ENCODE data around the gene MBTPS1. TPM values are rescaled to one million over a fixed set of nuclear protein-coding genes. Genes with fewer than 3 reads are reported as not detected.

The MBTPS1 gene
- total RNA-seq = 10 to 100 TPM; 36.6 to 42.0 TPM

- H3K4me3 Mint-ChIP-seq = peak within 1 kb of the TSS; percentile 95 to 99
- H3K27me3 Mint-ChIP-seq (ENCODE audit: low read depth) = no peaks in the 10 kb centered on the region
- ATAC-seq (replicated peaks in 1 of 2) (peak; percentile 94 to 95), DNase-seq (peak; percentile 99 to 100)
- peaks cover 35% of the 10 kb centered on the region for H3K4me1 Mint-ChIP-seq (ENCODE audit: low read depth)
- peaks cover 4% of the 10 kb centered on the region in 2 donors for H3K36me3 Mint-ChIP-seq (ENCODE audit: insufficient read depth in 2 of 2)
- H3K27ac Mint-ChIP-seq = peak within 1 kb of the TSS; percentile 98
- H3K9me3 Mint-ChIP-seq = no peaks in the 10 kb centered on the region
These were observed at the start of gene MBTPS1 for GRCh38 chr16:84116720-84117493. MBTPS1 (minus strand) TSS chr16:84116942; CDS start chr16:84101783, 15,159 bp downstream.

- H3K27ac Mint-ChIP-seq = no peak overlapping the region
- no peak for DNase-seq
- no peaks in the 10 kb centered on the region for H3K9me3 Mint-ChIP-seq
- H3K36me3 Mint-ChIP-seq (ENCODE audit: insufficient read depth in 2 of 2) = no peaks in the 10 kb centered on the region
- peaks cover 40% of the 10 kb centered on the region for H3K27me3 Mint-ChIP-seq (ENCODE audit: low read depth)
- H3K4me1 Mint-ChIP-seq (ENCODE audit: low read depth) = no peaks in the 10 kb centered on the region
- H3K4me3 Mint-ChIP-seq = no peak overlapping the region
- ATAC-seq (replicated peaks in 1 of 2) = no peak
These were observed 49.0 kb upstream of the MBTPS1 start for GRCh38 chr16:84165746-84166145.

GRCh38 chr16:84161801-84162200 is 45.1 kb upstream of the MBTPS1 start:
- H3K36me3 Mint-ChIP-seq (ENCODE audit: insufficient read depth in 2 of 2) = no peaks in the 10 kb centered on the region
- H3K9me3 Mint-ChIP-seq = no peaks in the 10 kb centered on the region
- H3K27me3 Mint-ChIP-seq (ENCODE audit: low read depth) = peaks cover 47% of the 10 kb centered on the region
- H3K27ac Mint-ChIP-seq = no peak overlapping the region
- no peak overlapping the region for H3K4me3 Mint-ChIP-seq
- DNase-seq (no peak), ATAC-seq (replicated peaks in 1 of 2) (no peak)
- H3K4me1 Mint-ChIP-seq (ENCODE audit: low read depth) = peaks cover 5% of the 10 kb centered on the region

GRCh38 chr16:84161037-84161436 is 44.3 kb upstream of the MBTPS1 start:
- H3K27me3 Mint-ChIP-seq (ENCODE audit: low read depth) = peaks cover 54% of the 10 kb centered on the region

GRCh38 chr16:84159800-84160199 is 43.1 kb upstream of the MBTPS1 start:
- Mint-ChIP-seq H3K4me1 (ENCODE audit: low read depth) (peaks cover 7% of the 10 kb centered on the region), H3K4me3 (no peak overlapping the region), H3K27me3 (ENCODE audit: low read depth) (peaks cover 61% of the 10 kb centered on the region), H3K36me3 (ENCODE audit: insufficient read depth in 2 of 2) (no peaks in the 10 kb centered on the region), H3K27ac (no peak overlapping the region), H3K9me3 (no peaks in the 10 kb centered on the region)
- DNase-seq = no peak
- ATAC-seq (replicated peaks in 1 of 2) = no peak

More at GRCh38 chr16:84161037-84161436, 44.3 kb upstream of the MBTPS1 start:
- DNase-seq (no peak), ATAC-seq (replicated peaks in 1 of 2) (no peak)
- Mint-ChIP-seq H3K9me3 (no peaks in the 10 kb centered on the region), H3K27ac (no peak overlapping the region), H3K4me1 (ENCODE audit: low read depth) (peaks cover 7% of the 10 kb centered on the region), H3K36me3 (ENCODE audit: insufficient read depth in 2 of 2) (no peaks in the 10 kb centered on the region), H3K4me3 (no peak overlapping the region)

DNA sequence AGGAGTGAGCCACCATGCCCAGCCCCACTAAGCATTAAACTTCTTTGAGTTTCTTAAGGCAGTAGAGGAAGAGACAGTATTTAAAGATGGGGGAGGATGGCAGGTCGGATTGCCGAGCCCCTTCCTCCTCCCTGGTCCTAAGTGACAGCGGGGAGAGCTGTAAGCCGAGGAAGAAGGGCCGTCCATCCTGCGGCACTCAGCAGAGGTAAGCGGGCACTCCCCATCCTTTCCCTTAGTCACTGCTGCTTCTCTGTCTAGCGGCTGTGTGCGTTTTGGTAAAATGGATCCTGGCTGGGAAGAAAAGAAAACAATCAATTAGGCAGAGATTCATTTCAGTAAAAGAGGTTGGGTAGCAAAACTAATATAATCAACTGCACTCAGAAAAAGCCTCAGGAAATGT is 42.3 kb upstream of the MBTPS1 start:
- Mint-ChIP-seq H3K4me3 (no peak overlapping the region), H3K4me1 (ENCODE audit: low read depth) (peaks cover 7% of the 10 kb centered on the region), H3K27ac (no peak overlapping the region), H3K9me3 (no peaks in the 10 kb centered on the region), H3K27me3 (ENCODE audit: low read depth) (peaks cover 53% of the 10 kb centered on the region), H3K36me3 (ENCODE audit: insufficient read depth in 2 of 2) (no peaks in the 10 kb centered on the region)
- no peak for ATAC-seq (replicated peaks in 1 of 2)
- DNase-seq = no peak

- H3K4me1 Mint-ChIP-seq (ENCODE audit: low read depth) = peaks cover 7% of the 10 kb centered on the region
- H3K36me3 Mint-ChIP-seq (ENCODE audit: insufficient read depth in 2 of 2) = no peaks in the 10 kb centered on the region
- DNase-seq = no peak
- H3K9me3 Mint-ChIP-seq = no peaks in the 10 kb centered on the region
- H3K4me3 Mint-ChIP-seq = no peak overlapping the region
- peaks cover 34% of the 10 kb centered on the region for H3K27me3 Mint-ChIP-seq (ENCODE audit: low read depth)
- no peak for ATAC-seq (replicated peaks in 1 of 2)
- no peak overlapping the region for H3K27ac Mint-ChIP-seq
These were observed 39.6 kb upstream of the MBTPS1 start for GRCh38 chr16:84156342-84156784.

DNA sequence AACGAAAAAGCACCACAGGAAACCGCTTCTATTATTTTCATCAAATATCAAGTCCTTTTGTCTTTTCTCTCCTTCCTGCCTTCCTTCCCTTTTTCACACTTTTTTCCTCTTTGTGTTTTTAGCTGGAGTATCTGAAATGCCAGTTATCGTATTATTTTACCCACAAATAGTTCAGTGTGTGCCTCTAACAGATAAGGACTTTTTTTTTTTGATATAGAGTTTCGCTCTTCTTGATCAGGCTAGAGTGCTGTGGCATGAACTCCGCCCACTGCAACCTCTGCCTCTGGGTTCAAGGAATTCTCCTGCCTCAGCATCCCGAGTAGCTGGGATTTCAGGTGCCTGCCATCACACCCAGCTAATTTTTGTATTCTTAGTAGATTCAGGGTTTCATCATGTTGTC is 39.0 kb upstream of the MBTPS1 start:
- Mint-ChIP-seq H3K27ac (no peak overlapping the region), H3K36me3 (ENCODE audit: insufficient read depth in 2 of 2) (no peaks in the 10 kb centered on the region), H3K27me3 (ENCODE audit: low read depth) (peaks cover 33% of the 10 kb centered on the region), H3K4me3 (no peak overlapping the region), H3K4me1 (ENCODE audit: low read depth) (peaks cover 7% of the 10 kb centered on the region), H3K9me3 (no peaks in the 10 kb centered on the region)
- no peak for ATAC-seq (replicated peaks in 1 of 2)
- DNase-seq = no peak

DNA sequence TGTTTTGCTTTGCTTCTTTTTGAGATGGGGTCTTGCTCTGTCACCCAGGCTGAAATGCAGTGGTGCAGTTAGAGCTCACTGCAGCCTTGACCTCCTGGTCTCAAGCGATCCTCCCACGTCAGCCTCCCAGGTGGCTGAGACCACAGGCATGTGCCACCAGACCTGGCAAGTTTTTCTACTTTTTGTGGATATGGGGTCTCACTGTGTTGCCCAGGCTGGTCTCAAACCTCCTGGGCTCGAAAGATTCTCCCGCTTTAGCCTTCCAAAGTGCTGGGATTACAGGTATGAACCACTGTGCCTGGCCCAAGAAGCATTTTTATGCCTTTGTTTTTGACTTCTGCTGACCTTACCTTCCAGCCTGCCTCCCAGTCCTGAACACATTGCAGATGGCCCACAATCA is 38.5 kb upstream of the MBTPS1 start:
- no peak for ATAC-seq (replicated peaks in 1 of 2)
- Mint-ChIP-seq H3K27me3 (ENCODE audit: low read depth) (peaks cover 33% of the 10 kb centered on the region), H3K9me3 (no peaks in the 10 kb centered on the region), H3K36me3 (ENCODE audit: insufficient read depth in 2 of 2) (no peaks in the 10 kb centered on the region), H3K27ac (no peak overlapping the region), H3K4me1 (ENCODE audit: low read depth) (peaks cover 7% of the 10 kb centered on the region), H3K4me3 (no peak overlapping the region)
- DNase-seq = no peak

DNA sequence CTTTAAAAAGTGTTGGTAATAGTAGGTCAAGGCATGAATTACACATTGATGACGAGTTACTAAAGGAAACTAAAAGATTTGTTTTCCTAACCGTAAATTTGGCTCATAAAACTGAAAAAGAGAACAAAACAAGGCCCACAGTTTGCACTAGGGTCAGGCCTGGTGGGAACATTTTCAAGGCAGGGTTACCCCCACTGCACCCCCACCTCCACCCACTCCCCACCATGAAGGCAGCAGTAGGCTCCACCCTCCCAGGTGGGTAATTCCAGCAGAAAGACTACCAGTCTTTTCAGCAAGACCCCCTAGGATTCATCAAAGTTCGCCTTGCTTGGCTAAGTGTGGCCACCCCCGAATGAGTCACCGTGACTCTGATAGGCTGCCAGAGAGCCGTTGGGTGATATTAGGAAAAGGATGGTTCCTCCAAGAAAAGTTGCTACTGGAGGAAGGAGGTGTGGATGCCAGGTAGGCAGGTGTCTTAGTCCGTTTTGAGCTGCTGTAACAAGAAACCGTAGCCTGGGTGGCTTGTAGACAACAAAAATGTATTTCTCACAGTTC is 37.0 kb upstream of the MBTPS1 start:
- Mint-ChIP-seq H3K4me3 (no peak overlapping the region), H3K9me3 (no peaks in the 10 kb centered on the region), H3K36me3 (ENCODE audit: insufficient read depth in 2 of 2) (no peaks in the 10 kb centered on the region), H3K27me3 (ENCODE audit: low read depth) (peaks cover 20% of the 10 kb centered on the region), H3K4me1 (ENCODE audit: low read depth) (peaks cover 7% of the 10 kb centered on the region), H3K27ac (no peak overlapping the region)
- ATAC-seq (replicated peaks in 1 of 2) (no peak), DNase-seq (no peak)

GRCh38 chr16:84150926-84151325 is 34.2 kb upstream of the MBTPS1 start:
- DNase-seq (no peak), ATAC-seq (replicated peaks in 1 of 2) (no peak)
- Mint-ChIP-seq H3K4me3 (no peak overlapping the region), H3K27ac (no peak overlapping the region), H3K27me3 (ENCODE audit: low read depth) (peaks cover 15% of the 10 kb centered on the region), H3K36me3 (ENCODE audit: insufficient read depth in 2 of 2) (no peaks in the 10 kb centered on the region), H3K9me3 (no peaks in the 10 kb centered on the region), H3K4me1 (ENCODE audit: low read depth) (no peaks in the 10 kb centered on the region)

GRCh38 chr16:84144859-84145639 is 28.3 kb upstream of the MBTPS1 start, which contains the start of the genes DNAAF1 and HSDL1:
DNAAF1 (plus strand) TSS chr16:84145308; CDS start chr16:84145441, 133 bp downstream.
HSDL1 (minus strand) TSS chr16:84145177; CDS start chr16:84131321, 13,856 bp downstream.
- ATAC-seq (replicated peaks in 1 of 2) = peak; percentile 86
- H3K27me3 Mint-ChIP-seq (ENCODE audit: low read depth) = peaks cover 6% of the 10 kb centered on the region
- H3K9me3 Mint-ChIP-seq = no peaks in the 10 kb centered on the region
- DNase-seq = peak; percentile 92 to 96
- H3K36me3 Mint-ChIP-seq (ENCODE audit: insufficient read depth in 2 of 2) = peaks cover 0 to 3% of the 10 kb centered on the region in 2 donors
- peak within 1 kb of the TSS; percentile 97 to 98 for H3K4me3 Mint-ChIP-seq
- peaks cover 23% of the 10 kb centered on the region for H3K4me1 Mint-ChIP-seq (ENCODE audit: low read depth)
- peak within 1 kb of the TSS; percentile 76 for H3K27ac Mint-ChIP-seq
